Epidermal melanocyte (primary cell): ENCODE measurements around the gene LIG3.
"Not testable (repeated sequence)": the region's sequence is repeated elsewhere in the genome, so short reads cannot be mapped to it uniquely, and the experiment has no call there.

Experiments
- DNase-seq: peaks from one replicate; pipeline ENCODE4 v3.0.0; 2011; ENCODE audit warnings: low spot score; ENCODE audit not compliant: insufficient read length

The LIG3 gene

GRCh38 chr17:35041390-35041789 is 61.1 kb downstream of the LIG3 start:
- no peak for DNase-seq

GRCh38 chr17:35044181-35044580 is 63.9 kb downstream of the LIG3 start:
- no peak for DNase-seq

- not testable (repeated sequence) for DNase-seq
These were observed 65.2 kb downstream of the LIG3 start for GRCh38 chr17:35045458-35045979.

GRCh38 chr17:35046245-35046644 is 65.9 kb downstream of the LIG3 start:
- no peak for DNase-seq

- no peak for DNase-seq
These were observed 66.5 kb downstream of the LIG3 start for GRCh38 chr17:35046740-35047283.

GRCh38 chr17:35048685-35049379 is 68.5 kb downstream of the LIG3 start:
- no peak for DNase-seq

GRCh38 chr17:35050170-35050569 is 69.9 kb downstream of the LIG3 start:
- DNase-seq: no peak

GRCh38 chr17:35051183-35051578 is 70.9 kb downstream of the LIG3 start:
- DNase-seq: no peak

GRCh38 chr17:35051579-35052240 is 71.4 kb downstream of the LIG3 start:
- no peak for DNase-seq

- DNase-seq: no peak
These were observed 71.9 kb downstream of the LIG3 start for GRCh38 chr17:35052241-35052610.

- no peak for DNase-seq
These were observed 72.5 kb downstream of the LIG3 start for GRCh38 chr17:35052780-35053179.

- DNase-seq: no peak
These were observed 72.9 kb downstream of the LIG3 start for GRCh38 chr17:35053204-35053603.

- no peak for DNase-seq
These were observed 75.7 kb downstream of the LIG3 start for GRCh38 chr17:35056013-35056412.

- no peak for DNase-seq
These were observed 77.1 kb downstream of the LIG3 start for GRCh38 chr17:35057332-35057915.
